Keratinocyte (primary cell): Measurements from ENCODE around the gene CFAP92.

ENCODE experiments used
- EZH2 ChIP-seq: IDR thresholded peaks from one replicate; pipeline ENCODE4 v1.6.1; 2012; ENCODE audit warnings: inconsistent platforms, mild to moderate bottlenecking, low read length, moderate library complexity
- TF ChIP-seq, protein P1 (sequence below), 3 experiments: IDR thresholded peaks in 1 of 3; conservative IDR thresholded peaks in 1 of 3; optimal IDR thresholded peaks in 1 of 3; 2 replicates in 2 of 3; 3 replicates in 1 of 3; pipeline versions ENCODE3 to v1.5.1; 2011; ENCODE audit warnings: low read length in 3 of 3, mild to moderate bottlenecking in 3 of 3, moderate library complexity in 2 of 3, control low read depth in 1 of 3, inconsistent platforms in 1 of 3; ENCODE audit not compliant: insufficient read depth in 2 of 3; ENCODE audit errors: extremely low read depth in 1 of 3

DNA sequence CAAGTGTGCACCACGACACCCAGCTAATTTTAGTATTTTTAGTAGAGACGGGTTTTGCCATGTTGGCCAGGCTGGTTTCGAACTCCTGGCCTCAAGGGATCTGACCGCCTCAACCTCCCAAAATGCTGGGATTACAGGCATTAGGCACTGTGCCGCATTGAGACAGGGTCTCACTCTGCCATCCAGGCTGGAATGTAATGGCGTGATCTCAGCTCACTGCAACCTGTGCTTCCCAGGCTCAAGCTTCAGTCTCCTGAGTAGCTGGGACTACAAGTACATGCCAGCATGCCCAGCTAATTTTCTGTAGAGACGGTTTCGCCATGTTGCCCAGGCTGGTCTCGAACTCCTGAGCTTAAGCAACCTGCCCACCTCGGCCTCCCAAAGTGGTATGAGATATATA lies 62.8 kb downstream of the CFAP92 start:
- TF ChIP-seq, protein P1, sequence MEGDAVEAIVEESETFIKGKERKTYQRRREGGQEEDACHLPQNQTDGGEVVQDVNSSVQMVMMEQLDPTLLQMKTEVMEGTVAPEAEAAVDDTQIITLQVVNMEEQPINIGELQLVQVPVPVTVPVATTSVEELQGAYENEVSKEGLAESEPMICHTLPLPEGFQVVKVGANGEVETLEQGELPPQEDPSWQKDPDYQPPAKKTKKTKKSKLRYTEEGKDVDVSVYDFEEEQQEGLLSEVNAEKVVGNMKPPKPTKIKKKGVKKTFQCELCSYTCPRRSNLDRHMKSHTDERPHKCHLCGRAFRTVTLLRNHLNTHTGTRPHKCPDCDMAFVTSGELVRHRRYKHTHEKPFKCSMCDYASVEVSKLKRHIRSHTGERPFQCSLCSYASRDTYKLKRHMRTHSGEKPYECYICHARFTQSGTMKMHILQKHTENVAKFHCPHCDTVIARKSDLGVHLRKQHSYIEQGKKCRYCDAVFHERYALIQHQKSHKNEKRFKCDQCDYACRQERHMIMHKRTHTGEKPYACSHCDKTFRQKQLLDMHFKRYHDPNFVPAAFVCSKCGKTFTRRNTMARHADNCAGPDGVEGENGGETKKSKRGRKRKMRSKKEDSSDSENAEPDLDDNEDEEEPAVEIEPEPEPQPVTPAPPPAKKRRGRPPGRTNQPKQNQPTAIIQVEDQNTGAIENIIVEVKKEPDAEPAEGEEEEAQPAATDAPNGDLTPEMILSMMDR (optimal IDR thresholded peaks at IDR 0.05 in 1 of 3, IDR thresholded peaks at IDR 0.05 in 1 of 3, conservative IDR thresholded peaks at IDR 0.05 in 1 of 3; ENCODE audit: extremely low read depth in 1 of 3, insufficient read depth in 2 of 3, low read length in 3 of 3): no peak
- TF ChIP-seq EZH2: no peak
